MM.1S (cell line): ENCODE data around the gene WDR81.
"Not testable (repeated sequence)": the region's sequence is repeated elsewhere in the genome, so short reads cannot be mapped to it uniquely, and the experiment has no call there.

Experiments used
- DNase-seq: peaks from one replicate; pipeline ENCODE4 v3.0.0-alpha.2; 2015
- H2AFZ ChIP-seq: fragments of 300-600 bp; sonication (generic); 2 replicates; pipeline ENCODE4 v1.6.0; 2016; ENCODE audit warnings: antibody characterized with exemption, low read length
- H3F3A ChIP-seq: fragments of 300-600 bp; sonication (generic); 2 replicates; pipeline ENCODE4 v1.6.1; 2016; ENCODE audit warnings: mild to moderate bottlenecking, antibody characterized with exemption, low read length, moderate library complexity, mixed read lengths; ENCODE audit not compliant: insufficient read depth
- H3K27ac ChIP-seq: fragments of 300-600 bp; sonication (generic); 2 replicates; pipeline ENCODE4 v1.5.1; 2016; ENCODE audit warnings: mild to moderate bottlenecking, low read length
- H3K27me3 ChIP-seq: fragments of 300-600 bp; sonication (generic); replicated peaks from 2 replicates; pipeline ENCODE4 v1.6.0; 2016; ENCODE audit warnings: low read length; ENCODE audit not compliant: insufficient read depth
- H3K36me3 ChIP-seq: fragments of 300-600 bp; sonication (generic); replicated peaks from 2 replicates; pipeline ENCODE4 v1.6.1; 2016; ENCODE audit warnings: mild to moderate bottlenecking, low read length, mixed read lengths; ENCODE audit not compliant: insufficient read depth
- H3K4me1 ChIP-seq: fragments of 300-600 bp; sonication (generic); 2 replicates; pipeline ENCODE4 v1.6.1; 2016; ENCODE audit warnings: low read length, mixed read lengths
- H3K4me2 ChIP-seq: fragments of 300-600 bp; sonication (generic); 2 replicates; pipeline ENCODE4 v1.6.0; 2016; ENCODE audit warnings: low read depth, low read length
- H3K4me3 ChIP-seq: fragments of 300-600 bp; sonication (generic); 2 replicates; pipeline ENCODE4 v1.5.1; 2016; ENCODE audit warnings: low read length, mixed read lengths
- H3K79me2 ChIP-seq: fragments of 300-600 bp; sonication (generic); 2 replicates; pipeline ENCODE4 v1.6.1; 2016; ENCODE audit warnings: mixed run types, low read length, mixed read lengths
- H3K9ac ChIP-seq: fragments of 300-600 bp; sonication (generic); 2 replicates; pipeline ENCODE4 v1.6.1; 2016; ENCODE audit warnings: low read length, mixed read lengths
- H3K9me2 ChIP-seq: fragments of 300-600 bp; sonication (generic); replicated peaks from 2 replicates; pipeline ENCODE4 v1.6.1; 2016; ENCODE audit warnings: mild to moderate bottlenecking, low read length, mixed read lengths; ENCODE audit not compliant: insufficient read depth
- H3K9me3 ChIP-seq: fragments of 300-600 bp; sonication (generic); replicated peaks from 2 replicates; pipeline ENCODE4 v1.6.1; 2016; ENCODE audit warnings: mild to moderate bottlenecking, low read length, mixed read lengths; ENCODE audit not compliant: insufficient read depth
- H4K20me1 ChIP-seq: fragments of 300-600 bp; sonication (generic); 2 replicates; pipeline ENCODE4 v1.6.1; 2016; ENCODE audit warnings: mild to moderate bottlenecking, low read length, moderate library complexity, mixed read lengths; ENCODE audit not compliant: insufficient read depth
- EZH2 ChIP-seq: fragments of 300-600 bp; sonication (generic); optimal IDR thresholded peaks from 2 replicates; pipeline ENCODE3; 2017; ENCODE audit warnings: low read depth, mild to moderate bottlenecking, antibody characterized with exemption, low read length, mixed read lengths
- EZH2phosphoT487 ChIP-seq: fragments of 300-600 bp; sonication (generic); IDR thresholded peaks from 2 replicates; pipeline ENCODE4 v1.6.1; 2018; ENCODE audit warnings: antibody characterized with exemption, low read length
- TF ChIP-seq, protein P1 (sequence below): fragments of 300-600 bp; sonication (generic); IDR thresholded peaks from 2 replicates; pipeline ENCODE4 v1.5.1; 2016; ENCODE audit warnings: antibody characterized with exemption, low read length, mixed read lengths

The WDR81 gene

DNA sequence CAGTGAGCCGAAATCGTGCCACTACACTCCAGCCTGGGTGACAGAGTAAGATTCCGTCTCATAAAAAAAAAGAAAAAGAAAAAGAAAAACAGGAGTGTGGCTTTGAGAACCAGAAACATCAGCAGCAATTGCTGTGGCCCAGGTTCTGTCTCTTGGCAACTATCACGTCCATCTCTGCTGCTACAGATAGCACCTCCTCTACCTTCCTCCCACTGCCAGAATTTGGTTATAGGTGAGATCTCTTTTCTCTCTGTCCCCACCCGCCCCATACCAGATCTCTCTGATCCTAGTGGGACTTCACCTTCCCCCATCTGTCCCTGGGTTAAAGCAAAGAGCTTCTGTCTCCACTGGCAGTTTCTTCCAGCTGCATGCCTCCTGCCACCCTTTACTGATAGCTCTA lies 17.4 kb upstream of the WDR81 start:
- H3F3A ChIP-seq = 0 out of 2 replicates have a peak, but pooled peaks cover 2% of the 10 kb centered on the region
- no peak overlapping the region for H3K4me3 ChIP-seq
- H3K79me2 ChIP-seq = no peaks in the 10 kb centered on the region
- peaks cover 23% of the 10 kb centered on the region for H3K27me3 ChIP-seq
- H3K27ac ChIP-seq = no peak overlapping the region
- no peak overlapping the region for H3K4me2 ChIP-seq
- no peak overlapping the region for H3K9ac ChIP-seq
- H3K36me3 ChIP-seq = no peaks in the 10 kb centered on the region
- H3K9me2 ChIP-seq = no peaks in the 10 kb centered on the region
- no peak overlapping the region for H2AFZ ChIP-seq
- no peaks in the 10 kb centered on the region for H4K20me1 ChIP-seq
- no peaks in the 10 kb centered on the region for H3K4me1 ChIP-seq
- H3K9me3 ChIP-seq = no peaks in the 10 kb centered on the region
- no peak for TF ChIP-seq EZH2
- no peak for DNase-seq

DNA sequence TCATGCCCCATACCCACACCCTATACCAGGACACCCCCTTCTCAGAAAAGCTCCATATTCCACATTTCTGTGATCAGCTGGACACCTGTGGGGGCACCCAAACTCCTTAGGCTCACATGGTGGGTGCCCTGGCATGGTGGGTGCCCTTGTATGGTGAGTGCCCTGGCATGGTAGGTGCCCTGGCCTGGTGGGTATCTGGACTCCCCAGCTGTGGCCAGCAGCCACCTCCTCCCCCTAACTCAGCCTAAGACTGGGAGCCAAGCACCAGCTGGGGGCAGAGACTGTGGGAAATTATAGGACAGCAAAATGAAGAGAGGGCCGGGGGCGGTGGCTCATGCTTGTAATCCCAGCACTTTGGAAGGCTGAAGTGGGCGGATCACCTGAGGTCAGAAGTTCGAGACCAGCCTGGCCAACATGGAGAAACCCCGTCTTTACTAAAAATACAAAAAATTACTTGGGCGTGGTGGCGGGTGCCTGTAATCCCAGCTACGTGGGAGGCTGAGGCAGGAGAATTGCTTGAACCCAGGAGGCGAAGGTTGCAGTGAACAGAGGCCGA lies 15.6 kb upstream of the WDR81 start:
- not testable (repeated sequence) for H3K4me1 ChIP-seq, H3K9ac ChIP-seq, H3K79me2 ChIP-seq, DNase-seq, H2AFZ ChIP-seq, H3K27ac ChIP-seq, H3K4me3 ChIP-seq, H4K20me1 ChIP-seq, H3K9me3 ChIP-seq, H3K36me3 ChIP-seq, H3F3A ChIP-seq, H3K9me2 ChIP-seq, H3K4me2 ChIP-seq
- H3K27me3 ChIP-seq = peaks cover 17% of the 10 kb centered on the region

DNA sequence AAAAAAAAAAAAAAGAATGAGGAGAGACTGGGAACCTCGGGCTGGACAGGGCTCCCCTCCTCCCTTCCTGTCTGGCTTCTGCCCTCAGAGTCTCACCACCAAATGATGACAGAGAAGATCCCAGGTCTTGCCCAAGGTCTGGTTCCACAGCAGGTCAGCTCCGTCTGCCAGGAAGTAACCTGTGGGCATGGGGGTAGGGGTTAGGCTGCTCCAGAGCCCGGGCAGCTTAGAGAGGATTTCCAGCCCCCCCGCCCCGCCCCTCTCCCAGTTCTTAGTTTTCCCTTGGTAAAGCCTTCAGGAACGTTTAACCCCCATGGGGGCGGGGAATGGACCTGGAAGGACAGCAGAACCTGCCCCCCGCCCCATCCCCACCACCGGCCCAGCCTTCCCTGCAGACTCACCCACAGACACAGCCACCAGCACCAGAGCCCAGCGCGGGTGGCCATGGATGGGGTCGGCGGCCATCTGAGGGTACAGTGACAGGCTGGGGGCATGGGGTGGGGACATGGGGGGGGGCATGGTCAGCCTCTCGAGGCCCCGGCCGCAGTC lies 15.0 kb upstream of the WDR81 start:
- H3K27me3 ChIP-seq = peaks cover 17% of the 10 kb centered on the region
- TF ChIP-seq, protein P1, sequence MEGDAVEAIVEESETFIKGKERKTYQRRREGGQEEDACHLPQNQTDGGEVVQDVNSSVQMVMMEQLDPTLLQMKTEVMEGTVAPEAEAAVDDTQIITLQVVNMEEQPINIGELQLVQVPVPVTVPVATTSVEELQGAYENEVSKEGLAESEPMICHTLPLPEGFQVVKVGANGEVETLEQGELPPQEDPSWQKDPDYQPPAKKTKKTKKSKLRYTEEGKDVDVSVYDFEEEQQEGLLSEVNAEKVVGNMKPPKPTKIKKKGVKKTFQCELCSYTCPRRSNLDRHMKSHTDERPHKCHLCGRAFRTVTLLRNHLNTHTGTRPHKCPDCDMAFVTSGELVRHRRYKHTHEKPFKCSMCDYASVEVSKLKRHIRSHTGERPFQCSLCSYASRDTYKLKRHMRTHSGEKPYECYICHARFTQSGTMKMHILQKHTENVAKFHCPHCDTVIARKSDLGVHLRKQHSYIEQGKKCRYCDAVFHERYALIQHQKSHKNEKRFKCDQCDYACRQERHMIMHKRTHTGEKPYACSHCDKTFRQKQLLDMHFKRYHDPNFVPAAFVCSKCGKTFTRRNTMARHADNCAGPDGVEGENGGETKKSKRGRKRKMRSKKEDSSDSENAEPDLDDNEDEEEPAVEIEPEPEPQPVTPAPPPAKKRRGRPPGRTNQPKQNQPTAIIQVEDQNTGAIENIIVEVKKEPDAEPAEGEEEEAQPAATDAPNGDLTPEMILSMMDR = no peak
- TF ChIP-seq EZH2phosphoT487 (no peak), EZH2 (no peak)
- no peaks in the 10 kb centered on the region for H4K20me1 ChIP-seq
- H3K27ac ChIP-seq = no peak overlapping the region
- no peak overlapping the region for H3K4me3 ChIP-seq
- H3K9me3 ChIP-seq = no peaks in the 10 kb centered on the region
- H3K36me3 ChIP-seq = no peaks in the 10 kb centered on the region
- H3F3A ChIP-seq = no peaks in the 10 kb centered on the region
- no peaks in the 10 kb centered on the region for H3K4me1 ChIP-seq
- no peak overlapping the region for H3K9ac ChIP-seq
- H3K4me2 ChIP-seq = no peak overlapping the region
- no peaks in the 10 kb centered on the region for H3K79me2 ChIP-seq
- H3K9me2 ChIP-seq = no peaks in the 10 kb centered on the region
- no peak for DNase-seq
- H2AFZ ChIP-seq = no peak overlapping the region

DNA sequence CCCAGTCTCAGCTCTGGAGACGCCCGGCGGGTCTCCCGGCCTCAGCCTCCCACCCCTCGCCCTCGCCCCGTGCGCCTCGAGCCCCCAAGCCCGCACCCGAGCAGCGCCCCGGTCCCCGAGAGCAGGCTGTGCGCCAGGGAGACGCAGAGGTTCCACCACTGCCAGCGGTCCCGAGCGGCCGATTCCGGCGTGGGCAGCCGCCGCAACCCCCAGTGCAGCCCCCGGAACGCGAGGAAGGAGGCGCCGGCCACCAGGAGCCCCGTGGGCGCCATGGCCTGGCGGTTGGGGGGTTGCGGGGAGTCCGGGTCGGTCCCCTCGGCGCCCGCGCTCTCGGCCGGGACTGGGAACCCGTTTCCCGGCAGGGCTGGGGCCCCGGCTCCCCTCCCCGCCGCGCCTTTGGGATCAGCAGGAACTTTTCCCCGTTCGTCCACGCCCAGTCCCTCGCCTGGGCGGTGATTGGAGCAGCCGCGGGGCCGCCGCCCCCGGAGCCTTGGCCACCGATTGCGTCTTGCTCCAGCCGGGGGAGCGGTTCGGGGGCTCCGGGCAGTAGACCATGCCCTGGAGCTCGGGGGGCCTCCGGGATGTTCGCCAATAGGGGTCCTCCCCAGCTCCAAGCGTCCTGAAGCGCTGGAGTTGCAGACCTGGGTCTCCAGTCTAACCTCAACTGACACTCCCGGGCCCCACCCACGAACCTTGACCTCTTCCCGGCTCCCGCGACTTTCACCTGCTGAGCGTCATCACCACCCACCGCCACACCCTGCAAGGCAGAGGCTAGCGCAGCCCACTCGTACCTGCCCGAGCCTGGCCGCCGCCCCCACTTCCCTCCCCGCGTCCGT lies 14.3 kb upstream of the WDR81 start, which contains the start of gene TLCD2:
Gene TLCD2, minus strand, starts transcription at position 407 of the 836 bp plus-strand sequence. Its CDS starts 135 bp downstream, at position 272.
- Histone ChIP-seq H3K36me3 (no peaks in the 10 kb centered on the region), H3K79me2 (0 out of 2 replicates have a peak, but pooled peaks cover 4% of the 10 kb centered on the region), H3F3A (no peaks in the 10 kb centered on the region), H3K27me3 (peaks cover 17% of the 10 kb centered on the region), H3K9me3 (no peaks in the 10 kb centered on the region), H2AFZ (no peak within 1 kb of the TSS), H3K4me2 (no peak within 1 kb of the TSS), H3K9ac (no peak within 1 kb of the TSS), H3K4me3 (no peak within 1 kb of the TSS), H4K20me1 (no peaks in the 10 kb centered on the region), H3K27ac (no peak within 1 kb of the TSS), H3K4me1 (no peaks in the 10 kb centered on the region), H3K9me2 (no peaks in the 10 kb centered on the region)
- TF ChIP-seq, protein P1 = no peak
- TF ChIP-seq EZH2 (no peak), EZH2phosphoT487 (no peak)
- DNase-seq = no peak
